Body of pancreas (tissue), 4 donors: ENCODE results near the gene SLX4.

Experiments
- POLR2A ChIP-seq, 3 donors: fragments of 450-650 bp; IDR thresholded peaks; one replicate each; pipeline ENCODE4 v1.6.1; 2016; ENCODE audit warnings: antibody characterized with exemption in 3 of 3, mild to moderate bottlenecking in 2 of 3
- TF ChIP-seq, protein P1 (sequence below), 7 experiments: fragments of 450-650 bp in 4 of 7; fragments of 200-600 bp in 3 of 7; sonication (generic) in 3 of 7; IDR thresholded peaks; one replicate each; pipeline ENCODE4 v1.5.1; 2016 to 2019; ENCODE audit warnings: antibody characterized with exemption in 7 of 7

DNA sequence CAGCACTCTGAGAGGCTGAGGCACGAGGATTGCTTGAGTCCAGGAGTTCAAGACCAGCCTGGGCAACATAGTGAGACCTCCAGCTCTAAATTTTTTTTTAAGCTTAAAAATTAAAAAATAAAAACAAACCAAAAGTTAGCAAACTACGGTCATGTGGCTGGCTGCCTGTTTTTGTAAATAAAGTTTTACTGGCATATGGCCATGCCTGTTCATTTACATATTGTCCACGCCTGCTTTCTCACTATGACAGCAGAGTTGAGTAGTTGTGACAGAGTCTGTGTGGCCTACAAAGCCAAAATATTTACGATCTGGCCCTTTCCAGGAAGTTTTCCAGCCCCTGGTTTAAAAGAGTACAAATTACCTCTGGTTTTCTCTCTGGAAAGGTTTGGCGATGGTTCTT, 3.3 kb downstream of the SLX4 start:
- TF ChIP-seq, protein P1, sequence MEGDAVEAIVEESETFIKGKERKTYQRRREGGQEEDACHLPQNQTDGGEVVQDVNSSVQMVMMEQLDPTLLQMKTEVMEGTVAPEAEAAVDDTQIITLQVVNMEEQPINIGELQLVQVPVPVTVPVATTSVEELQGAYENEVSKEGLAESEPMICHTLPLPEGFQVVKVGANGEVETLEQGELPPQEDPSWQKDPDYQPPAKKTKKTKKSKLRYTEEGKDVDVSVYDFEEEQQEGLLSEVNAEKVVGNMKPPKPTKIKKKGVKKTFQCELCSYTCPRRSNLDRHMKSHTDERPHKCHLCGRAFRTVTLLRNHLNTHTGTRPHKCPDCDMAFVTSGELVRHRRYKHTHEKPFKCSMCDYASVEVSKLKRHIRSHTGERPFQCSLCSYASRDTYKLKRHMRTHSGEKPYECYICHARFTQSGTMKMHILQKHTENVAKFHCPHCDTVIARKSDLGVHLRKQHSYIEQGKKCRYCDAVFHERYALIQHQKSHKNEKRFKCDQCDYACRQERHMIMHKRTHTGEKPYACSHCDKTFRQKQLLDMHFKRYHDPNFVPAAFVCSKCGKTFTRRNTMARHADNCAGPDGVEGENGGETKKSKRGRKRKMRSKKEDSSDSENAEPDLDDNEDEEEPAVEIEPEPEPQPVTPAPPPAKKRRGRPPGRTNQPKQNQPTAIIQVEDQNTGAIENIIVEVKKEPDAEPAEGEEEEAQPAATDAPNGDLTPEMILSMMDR (IDR thresholded peaks at IDR 0.05), result no peak
- TF ChIP-seq POLR2A (IDR thresholded peaks at IDR 0.05), result no peak
